Fibroblast of the aortic adventitia (primary cell): Measurements from ENCODE around the gene RHBDL1. TPM values are rescaled to one million over a fixed set of nuclear protein-coding genes. Genes with fewer than 3 reads are reported as not detected.
"Not testable (repeated sequence)": the region's sequence is repeated elsewhere in the genome, so short reads cannot be mapped to it uniquely, and the experiment has no call there.

ENCODE experiments used
- DNase-seq: peaks from one replicate; pipeline ENCODE4 v3.0.0-alpha.2; 2010; ENCODE audit warnings: low read depth
- H3K4me3 ChIP-seq: 2 replicates; pipeline ENCODE4 v1.5.1; 2011; ENCODE audit warnings: low read depth, mild to moderate bottlenecking, control low read depth, low read length, moderate library complexity
- CTCF ChIP-seq: IDR thresholded peaks from 2 replicates; pipeline ENCODE4 v1.5.1; 2011; ENCODE audit warnings: mild to moderate bottlenecking, low read length, control low read depth, inconsistent platforms; ENCODE audit not compliant: insufficient read depth
- total RNA-seq: library from RNA; depleted of rRNA; stranded (reverse); fragments of >200 nt; gene quantifications from 2 replicates; pipeline ENCODE4 v1.2.3, GENCODE V29; 2012; ENCODE audit warnings: low replicate concordance

The RHBDL1 gene
- total RNA-seq, 1 donor: 3.2 TPM

DNA sequence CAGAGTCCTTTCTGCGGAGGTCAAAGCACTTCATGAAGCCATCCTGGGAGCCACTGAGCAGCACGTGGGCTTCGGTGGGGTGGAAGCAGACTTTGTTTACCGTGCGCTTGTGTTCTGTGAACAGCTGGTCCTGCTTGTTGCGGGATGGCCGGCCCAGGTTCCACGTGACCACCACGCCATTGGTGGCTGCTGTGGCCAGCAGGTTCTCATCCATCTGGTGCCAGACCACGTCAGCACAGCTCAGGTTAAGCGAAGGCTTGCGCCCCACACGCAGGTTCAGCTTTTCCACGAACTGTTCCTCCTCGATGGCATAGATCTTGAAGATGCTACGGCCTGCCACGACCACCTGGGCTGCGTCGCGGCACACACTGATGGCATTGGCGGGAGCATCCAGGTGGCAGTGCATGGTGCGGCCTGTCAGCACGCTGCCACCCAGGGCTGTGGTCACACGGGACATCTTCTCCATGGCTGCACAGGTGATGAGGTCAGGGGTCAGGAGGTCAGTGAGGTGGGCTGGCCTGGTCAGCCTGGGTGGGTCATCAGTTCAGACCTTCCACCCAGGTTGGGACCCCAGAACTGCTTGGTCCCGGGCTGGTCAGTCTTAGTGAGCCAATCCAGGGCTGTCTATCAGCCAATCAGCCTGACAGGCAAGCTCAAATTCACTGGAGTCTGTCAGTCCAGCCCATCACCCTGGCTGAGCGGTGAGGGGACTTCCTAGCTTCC, 13.9 kb downstream of the RHBDL1 start:
- no peak for TF ChIP-seq CTCF
- peak overlapping the region; percentile 81 for H3K4me3 ChIP-seq
- no peak for DNase-seq

DNA sequence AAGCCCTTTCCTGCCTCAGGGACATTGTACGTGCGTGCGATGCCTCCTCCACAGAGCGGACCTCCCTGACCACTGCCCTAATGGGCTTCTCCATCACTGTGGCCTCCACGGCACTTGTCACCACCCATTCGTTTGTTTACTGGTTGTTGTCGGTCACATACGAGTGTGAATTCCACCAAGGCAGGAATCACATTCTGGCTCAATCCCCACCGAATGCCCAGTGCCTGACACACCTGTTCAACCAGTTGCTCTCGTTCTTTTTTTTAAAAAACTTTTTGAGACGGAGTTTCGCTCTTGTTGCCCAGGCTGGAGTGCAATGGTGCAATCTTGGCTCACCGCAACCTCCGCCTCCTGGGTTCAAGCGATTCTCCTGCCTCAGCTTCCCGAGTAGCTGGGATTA, 15.8 kb downstream of the RHBDL1 start:
- DNase-seq, H3K4me3 ChIP-seq: not testable (repeated sequence)

DNA sequence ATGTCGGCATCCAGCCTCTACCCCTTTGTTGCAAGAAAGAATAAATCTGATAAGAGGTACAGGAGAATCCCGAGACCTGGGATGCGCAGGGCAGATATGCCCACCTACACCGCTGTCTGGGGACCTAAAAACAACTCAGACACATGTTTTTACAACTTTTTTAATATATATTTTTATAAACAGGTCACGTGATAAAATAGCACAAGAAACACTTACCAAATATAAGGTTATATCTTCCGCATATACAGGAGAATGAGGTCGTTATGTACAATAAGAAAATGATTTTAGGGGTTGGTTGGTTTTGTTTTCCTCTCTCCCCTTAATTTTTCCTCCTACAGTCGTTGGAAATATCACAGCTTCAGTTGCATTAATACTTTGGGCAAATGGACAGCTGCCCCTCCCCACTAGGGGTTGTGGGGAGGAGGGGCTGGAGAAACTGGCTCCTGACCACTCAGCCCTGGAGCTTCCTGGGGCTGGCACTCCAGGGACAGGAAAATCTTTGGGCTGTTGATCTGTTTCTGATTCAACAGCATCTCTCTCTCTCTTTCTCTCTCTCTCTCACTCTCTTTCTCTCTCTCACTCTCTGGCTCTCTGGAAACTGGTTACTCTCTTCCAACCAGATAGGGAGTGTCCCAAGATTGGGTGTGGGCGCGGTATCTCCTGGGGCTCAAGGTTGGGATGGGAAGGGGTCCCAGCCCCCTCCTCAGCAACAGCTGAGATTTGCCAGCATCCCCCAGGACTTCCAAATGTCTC, 17.1 kb downstream of the RHBDL1 start:
- DNase-seq: no peak
- H3K4me3 ChIP-seq: no peak overlapping the region
- TF ChIP-seq CTCF: no peak

GRCh38 chr16:693364-693763, 17.9 kb downstream of the RHBDL1 start:
- H3K4me3 ChIP-seq: no peak overlapping the region
- DNase-seq: no peak
- TF ChIP-seq CTCF: no peak

- no peak overlapping the region for H3K4me3 ChIP-seq
- no peak for DNase-seq
- TF ChIP-seq CTCF: no peak
Measured at GRCh38 chr16:693766-694165, 18.3 kb downstream of the RHBDL1 start.

DNA sequence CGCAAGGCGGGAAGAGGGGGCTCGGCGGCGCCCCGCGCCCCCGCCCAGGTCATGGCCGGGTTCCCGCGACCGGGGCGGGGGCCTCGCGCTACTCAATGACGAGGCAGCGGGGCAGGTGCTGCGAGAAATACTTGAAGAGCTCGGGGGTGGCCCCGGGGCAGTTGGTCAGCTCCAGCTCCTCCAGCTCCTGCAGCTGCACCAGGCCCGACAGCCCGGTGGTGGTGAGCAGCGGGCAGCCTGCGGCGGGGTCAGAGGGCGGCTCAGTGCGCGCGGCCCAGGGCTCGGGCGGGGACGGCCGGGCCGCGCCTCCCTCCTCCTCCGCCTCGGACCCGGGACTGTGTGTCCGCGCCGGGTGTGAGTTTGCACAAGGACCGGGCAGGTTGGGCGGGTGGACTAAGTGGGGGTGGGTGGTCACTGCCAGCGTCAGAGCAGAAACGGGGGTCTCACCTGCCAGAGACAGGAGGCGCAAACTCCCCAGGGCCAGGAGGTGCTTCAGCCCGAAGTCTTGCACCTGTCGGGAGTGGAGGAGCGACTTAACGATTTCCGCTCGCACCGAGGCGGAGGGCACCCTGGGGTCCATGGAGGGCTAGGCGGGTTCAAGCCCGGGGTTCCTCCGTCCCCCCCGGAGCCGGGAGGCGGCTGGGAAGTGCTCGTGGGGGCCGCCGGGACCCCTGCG, 18.9 kb downstream of the RHBDL1 start:
- H3K4me3 ChIP-seq: no peak overlapping the region
- TF ChIP-seq CTCF: no peak
- DNase-seq: no peak

DNA sequence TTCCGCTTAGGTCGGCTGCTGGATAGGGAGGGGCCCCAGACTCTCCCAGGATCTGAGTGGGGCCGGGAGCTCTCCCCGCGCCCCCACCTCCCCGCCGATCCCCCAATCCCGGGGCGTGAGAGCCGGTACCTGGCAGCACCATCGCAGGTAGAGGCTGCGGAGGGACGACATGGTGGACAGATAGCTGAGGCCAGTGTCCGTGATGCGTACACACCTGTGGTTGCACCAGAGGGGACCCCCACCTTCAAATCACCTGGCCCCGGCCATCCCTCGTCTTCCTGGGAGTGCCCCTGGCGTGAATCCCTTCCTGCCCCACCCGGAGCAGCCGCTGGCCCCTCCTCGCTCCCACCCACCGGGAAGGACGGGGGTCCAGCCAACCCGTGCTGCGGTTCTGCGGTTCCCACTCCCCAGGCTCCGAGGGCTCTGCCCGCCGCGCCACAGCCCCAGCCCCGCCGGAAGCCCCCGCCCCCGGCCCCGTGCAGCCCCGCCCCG, 19.4 kb downstream of the RHBDL1 start:
- TF ChIP-seq CTCF: no peak
- no peak for DNase-seq
- H3K4me3 ChIP-seq: no peak overlapping the region
